Nephron progenitor cell (in vitro differentiated cells): ENCODE data around the gene TTBK2.

ENCODE experiments used
- DNase-seq: peaks from one replicate; pipeline ENCODE4 v3.0.0; 2021
- H3K27ac Mint-ChIP-seq: 2 replicates; pipeline ENCODE4 v1.8.0; 2021; ENCODE audit warnings: mild to moderate bottlenecking, moderate library complexity, mixed read lengths
- H3K27me3 Mint-ChIP-seq: 2 replicates; pipeline ENCODE4 v1.8.0; 2021; ENCODE audit warnings: mild to moderate bottlenecking, low read depth, mixed read lengths; ENCODE audit not compliant: poor library complexity
- H3K36me3 Mint-ChIP-seq: 2 replicates; pipeline ENCODE4 v1.8.0; 2021; ENCODE audit warnings: low read depth, mixed read lengths
- H3K4me1 Mint-ChIP-seq: 2 replicates; pipeline ENCODE4 v1.8.0; 2021; ENCODE audit warnings: mixed read lengths
- H3K4me3 Mint-ChIP-seq: 2 replicates; pipeline ENCODE4 v1.8.0; 2021; ENCODE audit warnings: mild to moderate bottlenecking, moderate library complexity, mixed read lengths
- H3K9me3 Mint-ChIP-seq: 2 replicates; pipeline ENCODE4 v1.8.0; 2021; ENCODE audit warnings: mild to moderate bottlenecking, moderate library complexity, mixed read lengths
- CTCF ChIP-seq: fragments of 200-600 bp; sonication (generic); IDR thresholded peaks from 2 replicates; pipeline ENCODE4 v1.5.0; 2021; ENCODE audit warnings: antibody characterized with exemption

The TTBK2 gene

GRCh38 chr15:42929306-42929848, 8.8 kb upstream of the TTBK2 start:
- Mint-ChIP-seq H3K27me3 (peaks cover 10% of the 10 kb centered on the region), H3K9me3 (no peaks in the 10 kb centered on the region), H3K4me3 (no peak overlapping the region), H3K27ac (no peak overlapping the region), H3K4me1 (no peaks in the 10 kb centered on the region), H3K36me3 (no peaks in the 10 kb centered on the region)
- no peak for TF ChIP-seq CTCF
- no peak for DNase-seq

- Mint-ChIP-seq H3K9me3 (peaks cover 5% of the 10 kb centered on the region), H3K4me1 (peaks cover 31% of the 10 kb centered on the region), H3K27ac (no peak overlapping the region), H3K36me3 (no peaks in the 10 kb centered on the region), H3K27me3 (peaks cover 35% of the 10 kb centered on the region), H3K4me3 (peak overlapping the region; percentile 97)
- peak; percentile 11 for DNase-seq
- no peak for TF ChIP-seq CTCF
Measured at GRCh38 chr15:42921342-42921731, 759 bp upstream of the TTBK2 start.

DNA sequence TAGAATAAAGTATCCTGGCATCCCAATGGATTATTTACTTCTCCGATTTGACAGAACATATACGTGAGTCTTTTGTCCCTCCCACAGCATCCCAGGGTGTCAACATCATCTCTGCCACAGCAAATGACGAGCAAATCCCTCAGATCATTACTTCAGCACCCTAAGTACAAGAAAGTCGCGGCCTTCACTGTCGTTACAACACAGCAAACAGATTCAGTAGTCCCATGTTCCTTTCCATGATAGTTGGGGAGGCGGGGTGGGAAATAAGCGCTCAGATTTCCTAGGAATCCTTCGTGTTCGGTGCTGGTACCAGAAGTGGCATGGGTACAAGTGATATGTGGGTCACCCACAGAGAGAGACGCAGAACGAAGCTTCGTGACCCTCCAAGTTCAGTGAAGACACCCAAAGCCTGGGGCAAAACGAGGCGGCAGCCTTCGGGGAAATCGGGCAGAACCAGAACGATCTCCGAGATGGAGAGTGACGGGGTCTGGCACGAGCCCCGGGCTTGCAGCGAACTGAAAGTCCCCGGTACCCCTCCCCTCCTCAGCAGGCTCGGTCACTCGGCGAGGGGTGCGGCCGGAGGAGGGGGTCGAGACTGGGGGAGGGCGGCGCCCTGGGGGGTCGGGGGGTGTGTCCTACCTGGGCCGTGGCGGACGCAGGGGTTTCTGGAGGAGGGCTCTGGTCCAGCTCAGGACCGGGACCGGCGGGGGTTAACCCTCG, 619 bp downstream of the TTBK2 start:
- DNase-seq, result no peak
- Mint-ChIP-seq H3K27me3 (peaks cover 35% of the 10 kb centered on the region), H3K4me3 (peak overlapping the region; percentile 97), H3K36me3 (peaks cover 6% of the 10 kb centered on the region), H3K27ac (peak overlapping the region; percentile 95), H3K9me3 (peaks cover 5% of the 10 kb centered on the region), H3K4me1 (peaks cover 31% of the 10 kb centered on the region)
- TF ChIP-seq CTCF, result no peak

DNA sequence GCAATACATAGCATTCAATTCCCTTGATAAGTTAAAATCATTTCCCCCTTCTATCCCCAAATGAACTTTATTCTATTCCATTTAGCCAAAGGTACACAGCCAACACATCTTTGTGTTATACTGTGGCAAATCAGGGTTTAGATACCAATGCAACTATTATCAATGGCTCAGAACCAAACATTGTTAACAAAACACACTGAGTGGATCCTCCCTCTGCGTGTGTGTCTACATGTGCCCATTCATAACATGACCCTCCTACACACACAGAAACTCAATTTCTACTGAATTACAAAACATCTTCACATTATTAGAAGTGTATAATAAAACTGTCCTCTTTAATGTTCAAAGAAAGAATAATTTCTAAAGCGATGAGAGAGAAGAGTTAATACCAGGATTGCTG, 1.3 kb downstream of the TTBK2 start:
- Mint-ChIP-seq H3K36me3 (peaks cover 11% of the 10 kb centered on the region), H3K9me3 (peaks cover 5% of the 10 kb centered on the region), H3K4me1 (peaks cover 31% of the 10 kb centered on the region), H3K4me3 (peak overlapping the region; percentile 97), H3K27ac (no peak overlapping the region), H3K27me3 (peaks cover 35% of the 10 kb centered on the region)
- no peak for TF ChIP-seq CTCF
- no peak for DNase-seq

DNA sequence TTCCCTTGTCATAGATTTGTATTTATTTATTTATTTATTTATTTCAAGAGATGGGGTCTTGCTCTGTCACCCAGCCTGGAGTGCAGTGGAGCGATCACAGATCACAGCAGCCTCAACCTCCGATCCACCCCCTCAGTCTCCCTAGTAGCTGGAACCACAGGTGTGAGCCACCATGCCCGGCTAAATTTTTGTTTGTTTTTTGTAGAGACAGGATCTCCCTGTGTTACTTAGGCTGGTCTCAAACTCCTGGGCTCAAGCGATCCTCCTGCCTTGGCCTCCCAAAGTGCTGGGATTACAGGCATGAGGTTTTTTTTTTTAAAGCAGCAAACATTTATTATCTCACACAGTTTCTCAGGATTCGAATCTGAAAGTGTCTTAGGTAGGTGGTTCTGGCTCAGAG, 2.5 kb downstream of the TTBK2 start:
- no peak for DNase-seq
- peaks cover 28% of the 10 kb centered on the region for H3K27me3 Mint-ChIP-seq
- no peak for TF ChIP-seq CTCF
- no peak overlapping the region for H3K4me3 Mint-ChIP-seq
- no peaks in the 10 kb centered on the region for H3K9me3 Mint-ChIP-seq
- H3K27ac Mint-ChIP-seq, result no peak overlapping the region
- peaks cover 17% of the 10 kb centered on the region for H3K36me3 Mint-ChIP-seq
- peaks cover 31% of the 10 kb centered on the region for H3K4me1 Mint-ChIP-seq
